Activated CD4-positive, alpha-beta memory T cell treated with anti-CD3 and anti-CD28 coated beads for 36 hours (primary cell): ENCODE data around the gene COL4A6. TPM values are rescaled to one million over a fixed set of nuclear protein-coding genes. Genes with fewer than 3 reads are reported as not detected.

ENCODE experiments used
- CTCF ChIA-PET: fragments of 350-600 bp; sonication (Branson Sonifier 250); formaldehyde crosslinking; loops from one replicate; lab custom pipeline; 2021; ENCODE audit warnings: antibody characterized with exemption, inconsistent platforms; lab: Charles Lee
- POLR2A ChIA-PET: fragments of 350-600 bp; sonication (Branson Sonifier 250); formaldehyde crosslinking; loops from one replicate; lab custom pipeline; 2021; ENCODE audit warnings: antibody characterized with exemption; lab: Charles Lee
- DNase-seq: peaks from one replicate; pipeline ENCODE4 v3.0.0-alpha.2; 2020
- H3K27ac Mint-ChIP-seq: one replicate; pipeline ENCODE4 v1.8.0; 2021; ENCODE audit warnings: mixed read lengths
- H3K27me3 Mint-ChIP-seq: one replicate; pipeline ENCODE4 v1.8.0; 2021; ENCODE audit warnings: mixed read lengths
- H3K36me3 Mint-ChIP-seq: one replicate; pipeline ENCODE4 v1.8.0; 2021; ENCODE audit warnings: mixed read lengths
- H3K4me1 Mint-ChIP-seq: one replicate; pipeline ENCODE4 v1.8.0; 2021; ENCODE audit warnings: low read depth, mixed read lengths
- H3K4me3 Mint-ChIP-seq: one replicate; pipeline ENCODE4 v1.8.0; 2021; ENCODE audit warnings: mild to moderate bottlenecking, mixed read lengths
- H3K9me3 Mint-ChIP-seq: one replicate; pipeline ENCODE4 v1.8.0; 2021; ENCODE audit warnings: mixed read lengths
- intact Hi-C: fragments of 100-400 bp; cut with micrococcal nuclease; formaldehyde crosslinking; loops from one replicate; pipeline ENCODE4 v1.15.1; 2023
- total RNA-seq, 2 experiments: library from RNA; stranded (reverse); gene quantifications; one replicate each; pipeline ENCODE4 v1.2.3, GENCODE V29; 2021

The COL4A6 gene
- total RNA-seq, 2 experiments from 2014 or later, result not detected

DNA sequence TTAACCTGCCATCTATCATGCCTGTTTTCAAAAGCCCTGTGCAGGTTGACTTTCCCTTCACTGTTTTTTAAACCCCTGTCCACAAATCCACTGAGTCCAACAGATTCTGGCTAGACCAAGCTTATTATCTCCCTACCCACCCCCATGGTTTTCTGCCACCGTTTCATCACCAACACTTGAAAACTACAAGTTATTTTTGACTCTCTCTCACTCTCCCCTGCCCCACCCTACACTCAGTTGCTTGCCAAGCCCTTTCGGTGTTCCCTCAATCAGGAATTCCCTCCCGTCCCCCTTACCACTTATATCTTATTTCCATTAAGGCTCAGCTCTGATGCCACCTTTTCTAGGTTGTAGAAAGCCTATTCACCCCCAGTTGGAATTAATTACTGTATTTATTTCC lies 316.9 kb downstream of the COL4A6 start:
- no peak overlapping the region for H3K4me3 Mint-ChIP-seq
- ChIA-PET CTCF (no interaction called here), POLR2A (no interaction called here)
- no peak for DNase-seq
- no peaks in the 10 kb centered on the region for H3K9me3 Mint-ChIP-seq
- no peaks in the 10 kb centered on the region for H3K36me3 Mint-ChIP-seq
- no peaks in the 10 kb centered on the region for H3K27me3 Mint-ChIP-seq
- H3K4me1 Mint-ChIP-seq, result no peaks in the 10 kb centered on the region
- intact Hi-C loops, result no loop called here
- H3K27ac Mint-ChIP-seq, result no peak overlapping the region

DNA sequence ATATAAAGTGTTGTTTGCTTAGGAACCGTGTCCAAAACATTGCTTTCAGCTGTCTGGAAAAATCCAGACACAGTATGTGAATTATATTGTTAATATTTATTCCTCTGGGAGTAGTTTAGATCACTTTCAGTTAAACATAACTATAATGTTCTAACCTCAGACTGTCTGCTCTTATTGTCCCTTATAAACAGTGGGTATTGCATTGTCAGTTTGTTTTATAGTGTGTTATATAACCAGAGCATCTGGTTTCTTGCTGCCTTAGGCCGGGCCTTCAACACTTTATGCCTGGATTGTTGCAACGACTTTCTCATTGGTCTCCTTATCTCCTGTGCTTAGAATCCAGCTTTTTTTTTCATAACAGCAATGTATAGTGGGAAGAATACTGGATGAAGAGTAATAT lies 320.2 kb downstream of the COL4A6 start:
- H3K27ac Mint-ChIP-seq, result no peak overlapping the region
- peaks cover 3% of the 10 kb centered on the region for H3K36me3 Mint-ChIP-seq
- intact Hi-C loops, result no loop called here
- H3K4me3 Mint-ChIP-seq, result no peak overlapping the region
- ChIA-PET CTCF (no interaction called here), POLR2A (no interaction called here)
- H3K9me3 Mint-ChIP-seq, result no peaks in the 10 kb centered on the region
- H3K4me1 Mint-ChIP-seq, result peaks cover 5% of the 10 kb centered on the region
- H3K27me3 Mint-ChIP-seq, result no peaks in the 10 kb centered on the region
- DNase-seq, result no peak

DNA sequence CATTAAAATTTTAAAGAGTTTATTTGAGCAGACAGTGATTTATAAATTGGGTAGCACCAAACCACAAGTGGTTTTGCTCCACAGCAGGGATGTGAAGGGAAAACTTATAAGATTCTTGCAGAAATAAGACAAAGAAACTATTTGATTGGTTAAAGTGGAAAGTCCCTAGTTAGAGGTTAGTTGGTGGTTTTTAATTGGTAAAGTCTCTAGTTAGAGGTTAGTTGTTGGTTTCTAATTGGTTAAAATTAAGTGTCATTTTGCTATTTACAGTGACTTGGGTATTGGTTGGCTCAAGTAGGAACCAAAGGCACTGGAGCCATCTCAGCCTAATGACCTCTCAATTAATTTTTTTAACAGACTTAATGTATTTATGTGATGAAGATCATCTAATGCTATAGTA lies 323.7 kb downstream of the COL4A6 start:
- Mint-ChIP-seq H3K4me3 (no peak overlapping the region), H3K27ac (no peak overlapping the region), H3K9me3 (no peaks in the 10 kb centered on the region), H3K27me3 (no peaks in the 10 kb centered on the region), H3K4me1 (peaks cover 5% of the 10 kb centered on the region), H3K36me3 (peaks cover 3% of the 10 kb centered on the region)
- intact Hi-C loops, result no loop called here
- ChIA-PET POLR2A (no interaction called here), CTCF (no interaction called here)
- no peak for DNase-seq

Other genes starting within 250 kb of the COL4A6 start
- not detected for gene COL4A5, start 1.4 kb upstream of the COL4A6 start, total RNA-seq